ENCODE measurements around the gene RALGDS. TPM values are rescaled to one million over a fixed set of nuclear protein-coding genes. Genes with fewer than 3 reads are reported as not detected.

RALGDS gene
- total RNA-seq, 4 donors from 2014 or later, result 44.8 to 53.0 (median 49.8) TPM

DNA sequence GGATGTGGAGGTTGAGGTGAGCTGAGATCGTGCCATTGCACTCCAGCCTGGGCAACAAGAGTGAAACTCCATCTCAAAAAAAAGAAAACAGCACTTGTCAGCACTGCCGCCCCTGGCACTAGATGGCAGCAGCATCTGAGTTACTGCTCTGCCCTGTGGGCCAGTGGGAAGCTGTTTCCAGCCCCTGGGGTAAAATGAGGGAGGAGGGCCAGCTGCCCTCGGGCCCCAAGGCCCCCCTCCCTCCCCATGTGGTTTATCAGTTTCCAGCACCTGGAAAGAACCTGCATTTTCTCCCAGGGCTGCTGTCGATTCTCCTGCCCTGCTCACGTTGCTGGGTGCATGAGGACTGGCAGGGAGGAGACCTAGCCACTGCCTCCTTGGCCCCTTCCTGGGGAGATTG is 72.4 kb downstream of the RALGDS start:
- H3K27me3 ChIP-seq, result no peaks in the 10 kb centered on the region
- no peak overlapping the region for H3K27ac ChIP-seq
- 72% methylated on average over 2 of the region's 5 CpGs; no CpG with 5 or more reads in 1 of the 2 donors for WGBS, 2 donors (ENCODE audit: low coverage in 1 of 2)
- no peaks in the 10 kb centered on the region for H3K9me3 ChIP-seq
- ATAC-seq, result no peak
- peaks cover 0 to 100% of the 10 kb centered on the region in 2 donors for H3K36me3 ChIP-seq
- H3K4me1 ChIP-seq, result no peaks in the 10 kb centered on the region
- TF ChIP-seq POLR2A (IDR thresholded peaks at IDR 0.05) (no peak), POLR2AphosphoS5 (IDR thresholded peaks at IDR 0.05) (no peak), EP300 (IDR thresholded peaks at IDR 0.05) (no peak)
- TF ChIP-seq, protein P1, sequence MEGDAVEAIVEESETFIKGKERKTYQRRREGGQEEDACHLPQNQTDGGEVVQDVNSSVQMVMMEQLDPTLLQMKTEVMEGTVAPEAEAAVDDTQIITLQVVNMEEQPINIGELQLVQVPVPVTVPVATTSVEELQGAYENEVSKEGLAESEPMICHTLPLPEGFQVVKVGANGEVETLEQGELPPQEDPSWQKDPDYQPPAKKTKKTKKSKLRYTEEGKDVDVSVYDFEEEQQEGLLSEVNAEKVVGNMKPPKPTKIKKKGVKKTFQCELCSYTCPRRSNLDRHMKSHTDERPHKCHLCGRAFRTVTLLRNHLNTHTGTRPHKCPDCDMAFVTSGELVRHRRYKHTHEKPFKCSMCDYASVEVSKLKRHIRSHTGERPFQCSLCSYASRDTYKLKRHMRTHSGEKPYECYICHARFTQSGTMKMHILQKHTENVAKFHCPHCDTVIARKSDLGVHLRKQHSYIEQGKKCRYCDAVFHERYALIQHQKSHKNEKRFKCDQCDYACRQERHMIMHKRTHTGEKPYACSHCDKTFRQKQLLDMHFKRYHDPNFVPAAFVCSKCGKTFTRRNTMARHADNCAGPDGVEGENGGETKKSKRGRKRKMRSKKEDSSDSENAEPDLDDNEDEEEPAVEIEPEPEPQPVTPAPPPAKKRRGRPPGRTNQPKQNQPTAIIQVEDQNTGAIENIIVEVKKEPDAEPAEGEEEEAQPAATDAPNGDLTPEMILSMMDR (IDR thresholded peaks at IDR 0.05), result no peak
- H3K4me3 ChIP-seq, result no peak overlapping the region

Small RNA genes lying within 50 kb of the gene (small RNA-seq; reads per million reads assigned to genes)
- gene MIR6877, result 0 reads per million in 4 donors

Other genes starting within 250 kb of the RALGDS start
- under 1 TPM; 0.31 to 0.81 (median 0.63) TPM for gene AK8, start 243.0 kb downstream of the RALGDS start, total RNA-seq
- 1 to 10 TPM; 2.6 to 8.2 (median 3.9) TPM for gene SPACA9, start 242.3 kb downstream of the RALGDS start, total RNA-seq
- gene TSC1, start 176.6 kb downstream of the RALGDS start, total RNA-seq, result 10 to 100 TPM; 24.3 to 44.2 (median 36.9) TPM
- not detected for gene GFI1B, start 142.5 kb downstream of the RALGDS start, total RNA-seq
- gene GTF3C5, start 90.2 kb downstream of the RALGDS start, total RNA-seq, result 10 to 100 TPM; 43.5 to 51.5 (median 48.9) TPM
- gene CEL, start 59.3 kb downstream of the RALGDS start, total RNA-seq, result under 1 TPM in 3 of 4 donors, not detected in 1; 0.35 to 0.81 (median 0.62) TPM
- gene GBGT1, start 42.7 kb upstream of the RALGDS start, total RNA-seq, result 10 to 100 TPM; 11.3 to 18.0 (median 15.6) TPM
- gene OBP2B, start 88.0 kb upstream of the RALGDS start, total RNA-seq, result not detected
- 1 to 10 TPM in 2 of 4 donors, under 1 TPM in 2; 0.47 to 10.0 (median 0.91) TPM for gene ABO, start 154.0 kb upstream of the RALGDS start, total RNA-seq
- 10 to 100 TPM; 22.5 to 36.3 (median 25.8) TPM for gene SURF6, start 214.9 kb upstream of the RALGDS start, total RNA-seq
- gene MED22, start 226.9 kb upstream of the RALGDS start, total RNA-seq, result 10 to 100 TPM; 25.1 to 47.3 (median 37.8) TPM
- gene RPL7A, start 227.0 kb upstream of the RALGDS start, total RNA-seq, result 1,000 to 10,000 TPM; 1,385 to 2,320 (median 1,660) TPM
- 10 to 100 TPM; 46.0 to 53.4 (median 49.8) TPM for gene SURF1, start 235.2 kb upstream of the RALGDS start, total RNA-seq
- 10 to 100 TPM; 11.2 to 16.3 (median 15.3) TPM for gene SURF2, start 235.3 kb upstream of the RALGDS start, total RNA-seq

All from gastroesophageal sphincter (tissue), 4 donors.